ENCODE results near the gene LTBP1. TPM values are rescaled to one million over a fixed set of nuclear protein-coding genes. Genes with fewer than 3 reads are reported as not detected.
A peak's percentile ranks its signal among the peaks of the same experiment; 100 is the strongest.

The LTBP1 gene
- total RNA-seq, 1 donor from 2014 or later = 29.7 TPM

DNA sequence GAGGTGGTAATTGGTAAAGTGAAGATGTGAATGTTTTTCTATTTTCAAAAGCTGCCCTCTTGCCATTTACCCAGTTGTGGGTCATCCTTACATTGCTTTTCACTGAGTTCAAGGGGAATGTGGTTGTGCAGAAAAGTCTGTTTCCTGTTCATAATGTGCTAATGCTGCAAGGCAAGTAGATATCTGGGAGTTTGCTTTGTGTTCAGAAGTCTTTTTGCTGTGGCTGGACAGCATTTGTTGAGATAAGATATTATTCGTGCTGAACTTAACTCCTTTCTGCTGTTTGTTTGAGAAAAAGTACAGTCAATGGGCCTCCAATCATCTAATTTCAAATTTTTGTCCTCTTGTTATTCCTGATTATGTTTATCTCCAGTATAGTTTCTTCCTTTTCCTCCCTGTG lies 263.2 kb downstream of the LTBP1 start:
- no peaks in the 10 kb centered on the region for H3K9me3 ChIP-seq (ENCODE audit: insufficient read depth, low read depth, low read length)
- TF ChIP-seq, protein P1, sequence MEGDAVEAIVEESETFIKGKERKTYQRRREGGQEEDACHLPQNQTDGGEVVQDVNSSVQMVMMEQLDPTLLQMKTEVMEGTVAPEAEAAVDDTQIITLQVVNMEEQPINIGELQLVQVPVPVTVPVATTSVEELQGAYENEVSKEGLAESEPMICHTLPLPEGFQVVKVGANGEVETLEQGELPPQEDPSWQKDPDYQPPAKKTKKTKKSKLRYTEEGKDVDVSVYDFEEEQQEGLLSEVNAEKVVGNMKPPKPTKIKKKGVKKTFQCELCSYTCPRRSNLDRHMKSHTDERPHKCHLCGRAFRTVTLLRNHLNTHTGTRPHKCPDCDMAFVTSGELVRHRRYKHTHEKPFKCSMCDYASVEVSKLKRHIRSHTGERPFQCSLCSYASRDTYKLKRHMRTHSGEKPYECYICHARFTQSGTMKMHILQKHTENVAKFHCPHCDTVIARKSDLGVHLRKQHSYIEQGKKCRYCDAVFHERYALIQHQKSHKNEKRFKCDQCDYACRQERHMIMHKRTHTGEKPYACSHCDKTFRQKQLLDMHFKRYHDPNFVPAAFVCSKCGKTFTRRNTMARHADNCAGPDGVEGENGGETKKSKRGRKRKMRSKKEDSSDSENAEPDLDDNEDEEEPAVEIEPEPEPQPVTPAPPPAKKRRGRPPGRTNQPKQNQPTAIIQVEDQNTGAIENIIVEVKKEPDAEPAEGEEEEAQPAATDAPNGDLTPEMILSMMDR (IDR thresholded peaks at IDR 0.05; ENCODE audit: insufficient read depth, low read depth, low read length) = no peak
- no peak for TF ChIP-seq EZH2 (IDR thresholded peaks at IDR 0.05; ENCODE audit: insufficient read depth, low read length)
- Mint-ChIP-seq H3K36me3 (ENCODE audit: low read depth, unreplicated experiment) (no peaks in the 10 kb centered on the region), H3K27me3 (ENCODE audit: low read depth, unreplicated experiment) (no peaks in the 10 kb centered on the region), H3K27ac (ENCODE audit: unreplicated experiment) (peak overlapping the region; percentile 92), H3K4me1 (ENCODE audit: low read depth, unreplicated experiment) (peaks cover 47% of the 10 kb centered on the region), H3K4me3 (ENCODE audit: unreplicated experiment) (no peak overlapping the region), H3K9me3 (ENCODE audit: unreplicated experiment) (no peaks in the 10 kb centered on the region)
- DNase-seq (ENCODE audit: low read depth) = no peak
- H3K4me3 ChIP-seq (ENCODE audit: insufficient read depth, low read depth, low read length) = no peak overlapping the region
- peaks cover 55% of the 10 kb centered on the region for H3K4me1 ChIP-seq (ENCODE audit: insufficient read depth, low read length)
- H2AFZ ChIP-seq (ENCODE audit: low read depth, low read length) = no peak overlapping the region
- peak overlapping the region; percentile 57 for H3K4me2 ChIP-seq (ENCODE audit: low read length)
- H3K36me3 ChIP-seq (ENCODE audit: insufficient read depth, low read length) = no peaks in the 10 kb centered on the region
- peak overlapping the region; percentile 98 for H3K27ac ChIP-seq (ENCODE audit: low read depth, low read length)
- H3K27me3 ChIP-seq (ENCODE audit: insufficient read depth, low read length) = no peaks in the 10 kb centered on the region
- H3K9ac ChIP-seq (ENCODE audit: low read length) = peak overlapping the region; percentile 80
- H4K20me1 ChIP-seq (ENCODE audit: insufficient read depth, low read length) = no peaks in the 10 kb centered on the region
- peak; percentile 23 for FAIRE-seq
- peaks cover 2% of the 10 kb centered on the region for H3K79me2 ChIP-seq (ENCODE audit: insufficient read depth, low read length)

DNA sequence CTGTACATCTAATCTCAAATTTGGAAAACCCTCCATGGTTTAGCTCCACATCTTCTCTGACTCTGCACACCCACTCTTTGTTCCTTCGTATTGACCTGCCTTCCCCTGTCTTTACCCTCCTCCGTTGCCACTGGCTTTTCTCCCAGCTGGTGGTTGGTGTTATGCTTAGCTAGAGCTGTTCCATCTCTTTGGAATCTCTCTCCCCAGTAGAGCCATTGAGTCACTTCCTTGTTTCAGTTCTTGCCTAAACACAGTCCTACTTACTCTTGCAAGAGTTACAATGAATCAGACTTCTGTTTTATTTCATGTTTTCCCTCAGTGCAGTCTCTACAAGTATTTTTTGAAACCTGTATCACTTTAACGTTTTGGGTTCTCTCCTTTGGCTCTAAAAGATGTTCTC lies 263.9 kb downstream of the LTBP1 start:
- H3K4me1 Mint-ChIP-seq (ENCODE audit: low read depth, unreplicated experiment) = peaks cover 49% of the 10 kb centered on the region
- no peaks in the 10 kb centered on the region for H3K9me3 Mint-ChIP-seq (ENCODE audit: unreplicated experiment)
- Histone ChIP-seq H3K4me3 (ENCODE audit: insufficient read depth, low read depth, low read length) (no peak overlapping the region), H3K4me1 (ENCODE audit: insufficient read depth, low read length) (peaks cover 59% of the 10 kb centered on the region), H3K79me2 (ENCODE audit: insufficient read depth, low read length) (peaks cover 2% of the 10 kb centered on the region), H3K9me3 (ENCODE audit: insufficient read depth, low read depth, low read length) (no peaks in the 10 kb centered on the region), H4K20me1 (ENCODE audit: insufficient read depth, low read length) (no peaks in the 10 kb centered on the region), H3K9ac (ENCODE audit: low read length) (peak overlapping the region; percentile 80), H3K4me2 (ENCODE audit: low read length) (peak overlapping the region; percentile 57), H3K36me3 (ENCODE audit: insufficient read depth, low read length) (no peaks in the 10 kb centered on the region), H2AFZ (ENCODE audit: low read depth, low read length) (no peak overlapping the region), H3K27ac (ENCODE audit: low read depth, low read length) (peak overlapping the region; percentile 98), H3K27me3 (ENCODE audit: insufficient read depth, low read length) (no peaks in the 10 kb centered on the region)
- DNase-seq (ENCODE audit: low read depth) = peak; percentile 99
- H3K36me3 Mint-ChIP-seq (ENCODE audit: low read depth, unreplicated experiment) = no peaks in the 10 kb centered on the region
- H3K27me3 Mint-ChIP-seq (ENCODE audit: low read depth, unreplicated experiment) = no peaks in the 10 kb centered on the region
- FAIRE-seq = peak; percentile 94
- TF ChIP-seq EZH2 (IDR thresholded peaks at IDR 0.05; ENCODE audit: insufficient read depth, low read length) = no peak
- TF ChIP-seq, protein P1 (IDR thresholded peaks at IDR 0.05; ENCODE audit: insufficient read depth, low read depth, low read length) = no peak
- peak overlapping the region; percentile 14 for H3K4me3 Mint-ChIP-seq (ENCODE audit: unreplicated experiment)
- H3K27ac Mint-ChIP-seq (ENCODE audit: unreplicated experiment) = peak overlapping the region; percentile 92

- Histone ChIP-seq H3K9me3 (ENCODE audit: insufficient read depth, low read depth, low read length) (no peaks in the 10 kb centered on the region), H4K20me1 (ENCODE audit: insufficient read depth, low read length) (no peaks in the 10 kb centered on the region), H3K4me3 (ENCODE audit: insufficient read depth, low read depth, low read length) (no peak overlapping the region), H3K79me2 (ENCODE audit: insufficient read depth, low read length) (peaks cover 7% of the 10 kb centered on the region), H2AFZ (ENCODE audit: low read depth, low read length) (no peak overlapping the region), H3K27ac (ENCODE audit: low read depth, low read length) (peak overlapping the region; percentile 98), H3K27me3 (ENCODE audit: insufficient read depth, low read length) (no peaks in the 10 kb centered on the region), H3K4me1 (ENCODE audit: insufficient read depth, low read length) (peaks cover 73% of the 10 kb centered on the region), H3K9ac (ENCODE audit: low read length) (peak overlapping the region; percentile 80), H3K4me2 (ENCODE audit: low read length) (peak overlapping the region; percentile 59), H3K36me3 (ENCODE audit: insufficient read depth, low read length) (no peaks in the 10 kb centered on the region)
- TF ChIP-seq EZH2 (IDR thresholded peaks at IDR 0.05; ENCODE audit: insufficient read depth, low read length) = no peak
- TF ChIP-seq, protein P1 (IDR thresholded peaks at IDR 0.05; ENCODE audit: insufficient read depth, low read depth, low read length) = no peak
- no peaks in the 10 kb centered on the region for H3K27me3 Mint-ChIP-seq (ENCODE audit: low read depth, unreplicated experiment)
- peak overlapping the region; percentile 75 for H3K27ac Mint-ChIP-seq (ENCODE audit: unreplicated experiment)
- peaks cover 55% of the 10 kb centered on the region for H3K4me1 Mint-ChIP-seq (ENCODE audit: low read depth, unreplicated experiment)
- H3K36me3 Mint-ChIP-seq (ENCODE audit: low read depth, unreplicated experiment) = no peaks in the 10 kb centered on the region
- DNase-seq (ENCODE audit: low read depth) (peak; percentile 95), FAIRE-seq (peak; percentile 68)
- H3K9me3 Mint-ChIP-seq (ENCODE audit: unreplicated experiment) = no peaks in the 10 kb centered on the region
- no peak overlapping the region for H3K4me3 Mint-ChIP-seq (ENCODE audit: unreplicated experiment)
These were observed 265.4 kb downstream of the LTBP1 start for GRCh38 chr2:33212151-33212550.

Measured in astrocyte (in vitro differentiated cells and primary cell).